Measurements from ENCODE around the gene TMEM151A.

GRCh38 chr11:66242095-66242765 is 49.5 kb upstream of the TMEM151A start:
- no peak for TF ChIP-seq CTCF (IDR thresholded peaks at IDR 0.05)
- TF ChIP-seq POLR2A (IDR thresholded peaks at IDR 0.05), result no peak
